Astrocyte of the cerebellum (primary cell): ENCODE results near the gene PRG3.
"Not testable (repeated sequence)": the region's sequence is repeated elsewhere in the genome, so short reads cannot be mapped to it uniquely, and the experiment has no call there.

Experiments used
- DNase-seq: peaks from one replicate; pipeline ENCODE4 v3.0.0-alpha.2; 2011; ENCODE audit warnings: low read depth
- H3K4me3 ChIP-seq: 2 replicates; pipeline ENCODE4 v1.5.1; 2011; ENCODE audit warnings: mild to moderate bottlenecking, low read depth, low read length, moderate library complexity
- in situ Hi-C: cut with HindIII; loops from 2 replicates; pipeline ENCODE4 v1.10.0; 2017; ENCODE audit warnings: low sequenced_read_pairs
- TF ChIP-seq, protein P1 (sequence below): IDR thresholded peaks from 2 replicates; pipeline ENCODE4 v1.5.1; 2012; ENCODE audit warnings: low read length, low read depth, moderate library complexity, mild to moderate bottlenecking; ENCODE audit errors: missing control alignments

Gene PRG3

DNA sequence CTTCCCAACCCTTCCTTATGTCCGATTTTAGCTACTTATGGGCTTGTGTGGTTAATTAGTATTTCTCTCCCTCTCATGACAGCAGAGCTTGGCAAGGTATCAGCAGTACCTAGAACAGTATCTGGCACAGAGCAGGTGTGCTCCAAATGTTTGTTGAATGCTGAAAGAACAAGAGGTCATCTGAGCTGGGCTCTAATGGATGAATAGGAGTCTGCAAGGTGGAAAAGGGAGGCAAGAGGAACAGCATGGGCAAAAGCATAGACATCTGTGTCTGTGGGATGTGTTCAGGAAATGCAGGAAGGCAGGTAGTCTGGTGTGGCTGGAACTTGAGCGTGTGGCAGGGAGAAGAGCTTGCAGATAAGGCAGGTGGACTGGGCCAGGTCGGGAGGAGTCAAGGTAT lies 19.0 kb downstream of the PRG3 start:
- TF ChIP-seq, protein P1, sequence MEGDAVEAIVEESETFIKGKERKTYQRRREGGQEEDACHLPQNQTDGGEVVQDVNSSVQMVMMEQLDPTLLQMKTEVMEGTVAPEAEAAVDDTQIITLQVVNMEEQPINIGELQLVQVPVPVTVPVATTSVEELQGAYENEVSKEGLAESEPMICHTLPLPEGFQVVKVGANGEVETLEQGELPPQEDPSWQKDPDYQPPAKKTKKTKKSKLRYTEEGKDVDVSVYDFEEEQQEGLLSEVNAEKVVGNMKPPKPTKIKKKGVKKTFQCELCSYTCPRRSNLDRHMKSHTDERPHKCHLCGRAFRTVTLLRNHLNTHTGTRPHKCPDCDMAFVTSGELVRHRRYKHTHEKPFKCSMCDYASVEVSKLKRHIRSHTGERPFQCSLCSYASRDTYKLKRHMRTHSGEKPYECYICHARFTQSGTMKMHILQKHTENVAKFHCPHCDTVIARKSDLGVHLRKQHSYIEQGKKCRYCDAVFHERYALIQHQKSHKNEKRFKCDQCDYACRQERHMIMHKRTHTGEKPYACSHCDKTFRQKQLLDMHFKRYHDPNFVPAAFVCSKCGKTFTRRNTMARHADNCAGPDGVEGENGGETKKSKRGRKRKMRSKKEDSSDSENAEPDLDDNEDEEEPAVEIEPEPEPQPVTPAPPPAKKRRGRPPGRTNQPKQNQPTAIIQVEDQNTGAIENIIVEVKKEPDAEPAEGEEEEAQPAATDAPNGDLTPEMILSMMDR = no peak
- no peak for DNase-seq
- H3K4me3 ChIP-seq = no peak overlapping the region
- in situ Hi-C loops = no loop called here

- DNase-seq, in situ Hi-C loops, H3K4me3 ChIP-seq: not testable (repeated sequence)
Measured at GRCh38 chr11:57361420-57361819, 19.5 kb downstream of the PRG3 start.

DNA sequence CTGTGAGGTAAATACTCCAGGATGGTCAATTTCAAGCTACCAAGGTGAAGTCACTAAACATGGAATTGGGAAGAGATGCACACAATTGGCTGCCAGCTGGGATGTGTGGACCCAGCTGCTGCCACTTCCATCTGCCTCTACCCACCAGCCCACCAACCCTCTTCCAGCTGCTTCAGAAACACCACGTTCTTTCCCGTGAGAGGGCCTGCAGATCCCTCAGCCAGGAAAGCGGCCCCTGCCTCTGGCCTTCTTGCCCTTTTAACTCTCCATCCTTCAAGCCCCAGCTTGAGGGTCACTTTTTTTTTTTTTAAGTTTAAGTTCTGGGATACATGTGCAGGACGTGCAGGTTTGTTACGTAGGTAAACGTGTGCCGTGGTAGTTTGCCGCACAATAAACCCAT lies 20.0 kb downstream of the PRG3 start:
- DNase-seq = no peak
- in situ Hi-C loops = no loop called here
- TF ChIP-seq, protein P1 = no peak
- no peak overlapping the region for H3K4me3 ChIP-seq

GRCh38 chr11:57359896-57360690 lies 20.9 kb downstream of the PRG3 start:
- no peak for DNase-seq
- H3K4me3 ChIP-seq = no peak overlapping the region
- in situ Hi-C loops = no loop called here
- TF ChIP-seq, protein P1 = no peak

DNA sequence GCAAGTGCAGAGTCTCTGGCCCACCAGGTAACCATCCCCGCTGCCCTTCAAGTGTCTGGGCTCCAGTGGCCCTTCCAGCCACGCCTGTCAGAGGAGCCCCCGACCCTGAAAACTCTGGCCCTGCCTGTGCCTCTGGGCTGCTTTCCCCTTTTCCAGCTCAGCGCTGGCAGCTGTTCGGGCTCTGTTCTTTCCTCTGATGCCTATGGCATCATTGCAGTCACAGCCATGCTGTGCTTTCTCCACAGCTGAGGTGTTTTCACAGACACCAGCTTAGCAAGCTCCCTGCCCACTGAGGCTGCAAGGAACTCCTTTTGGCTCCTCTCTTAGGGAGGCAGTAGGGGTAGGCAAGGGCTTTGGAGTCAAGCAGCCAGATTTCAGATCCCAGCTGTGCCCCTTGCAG lies 21.6 kb downstream of the PRG3 start:
- no peak overlapping the region for H3K4me3 ChIP-seq
- in situ Hi-C loops = no loop called here
- TF ChIP-seq, protein P1 = no peak
- no peak for DNase-seq

DNA sequence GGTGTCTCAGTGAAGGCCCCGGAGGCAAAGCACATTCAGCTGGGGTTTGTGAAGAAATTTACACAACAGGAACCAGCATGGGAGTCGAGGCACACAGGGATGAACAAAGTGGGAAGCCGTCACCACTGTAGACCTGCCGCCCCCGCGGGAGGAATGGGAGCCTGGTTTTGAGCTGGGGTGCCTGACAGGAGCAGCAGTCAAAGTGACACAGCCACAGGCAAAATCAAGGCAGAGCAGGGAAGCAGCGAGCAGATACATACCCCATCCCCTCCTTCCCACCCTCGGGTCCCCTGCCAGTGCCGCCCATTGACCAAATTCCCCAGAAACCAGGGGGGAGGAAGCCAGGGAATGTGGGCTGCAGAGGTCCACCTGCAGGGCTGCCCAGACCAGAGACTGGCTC lies 22.0 kb downstream of the PRG3 start:
- DNase-seq = no peak
- no peak overlapping the region for H3K4me3 ChIP-seq
- in situ Hi-C loops = no loop called here
- TF ChIP-seq, protein P1 = no peak

DNA sequence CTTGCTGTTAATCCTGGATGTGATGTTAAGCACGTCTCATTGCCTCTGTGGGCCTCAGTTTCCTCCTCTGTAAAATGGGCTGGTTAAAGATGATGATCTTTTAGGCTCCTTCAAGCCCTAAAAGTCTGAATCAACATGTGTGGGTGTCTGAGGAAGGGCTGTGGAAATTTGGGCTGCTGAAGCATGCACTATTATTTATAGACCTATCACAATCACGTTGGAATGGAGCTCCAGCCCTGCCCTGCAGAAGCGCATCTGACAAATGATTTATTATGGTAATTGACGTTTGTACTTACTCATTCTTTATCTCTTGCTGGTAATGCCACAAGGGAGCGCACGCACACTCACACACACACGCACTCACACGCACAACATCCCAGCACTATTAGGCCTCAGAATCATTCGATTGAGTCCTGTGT lies 22.4 kb downstream of the PRG3 start:
- TF ChIP-seq, protein P1 = no peak
- in situ Hi-C loops = no loop called here
- H3K4me3 ChIP-seq = no peak overlapping the region
- no peak for DNase-seq
